DND-41 (cell line): ENCODE measurements around the gene ADAMTS9.

Experiments used
- ATAC-seq: fragments of 200-7000 bp; cut with Tn5 transposase; 3 replicates; pipeline ENCODE4 v1.9.1; 2021; ENCODE audit warnings: low read depth; ENCODE audit not compliant: insufficient read depth
- DNase-seq: peaks from one replicate; pipeline ENCODE4 v3.0.0-alpha.2; 2020
- H2AFZ ChIP-seq: 2 replicates; pipeline ENCODE4 v1.6.0; 2012; ENCODE audit warnings: low read depth, low read length
- H3K27ac ChIP-seq: 2 replicates; pipeline ENCODE4 v1.5.1; 2012; ENCODE audit warnings: low read length, inconsistent platforms
- H3K27me3 ChIP-seq: fragments of 200-600 bp; sonication (generic); 2 replicates; pipeline ENCODE4 v1.6.0; 2012; ENCODE audit warnings: low read length, mild to moderate bottlenecking, inconsistent platforms; ENCODE audit not compliant: insufficient read depth, poor library complexity
- H3K36me3 ChIP-seq: 2 replicates; pipeline ENCODE4 v1.5.1; 2012; ENCODE audit warnings: low read length, inconsistent platforms; ENCODE audit not compliant: insufficient read depth
- H3K4me1 ChIP-seq: 2 replicates; pipeline ENCODE4 v1.5.1; 2012; ENCODE audit warnings: mild to moderate bottlenecking, low read length; ENCODE audit not compliant: insufficient read depth
- H3K4me2 ChIP-seq: 2 replicates; pipeline ENCODE4 v1.6.0; 2012; ENCODE audit warnings: mild to moderate bottlenecking, moderate library complexity, low read length, inconsistent platforms; ENCODE audit not compliant: insufficient read depth
- H3K4me3 ChIP-seq, 2 experiments: fragments of 200-600 bp in 1 of 2; shearing (Covaris generic) in 1 of 2; 2 replicates each; pipeline ENCODE4 v1.5.1; 2012 to 2016; ENCODE audit warnings: inconsistent platforms in 2 of 2, low read length in 2 of 2, mild to moderate bottlenecking in 2 of 2, low read depth in 1 of 2, moderate library complexity in 1 of 2
- H3K79me2 ChIP-seq: 2 replicates; pipeline ENCODE4 v1.6.0; 2012; ENCODE audit warnings: low read length, inconsistent platforms; ENCODE audit not compliant: insufficient read depth
- H3K9ac ChIP-seq: 2 replicates; pipeline ENCODE4 v1.6.0; 2012; ENCODE audit warnings: low read depth, mild to moderate bottlenecking, inconsistent platforms, low read length, moderate library complexity
- H3K9me3 ChIP-seq: 2 replicates; pipeline ENCODE4 v1.5.1; 2012; ENCODE audit warnings: low read length, moderate library complexity, mild to moderate bottlenecking, inconsistent platforms; ENCODE audit not compliant: insufficient read depth, severe bottlenecking
- H4K20me1 ChIP-seq: 2 replicates; pipeline ENCODE4 v1.6.0; 2012; ENCODE audit warnings: low read length; ENCODE audit not compliant: insufficient read depth
- EZH2 ChIP-seq: IDR thresholded peaks from 3 replicates; pipeline ENCODE4 v1.6.1; 2012; ENCODE audit warnings: borderline replicate concordance, low read depth, mild to moderate bottlenecking, moderate library complexity, low read length, inconsistent platforms; ENCODE audit not compliant: severe bottlenecking
- TF ChIP-seq, protein P1 (sequence below): IDR thresholded peaks from 2 replicates; pipeline ENCODE4 v1.5.1; 2012; ENCODE audit warnings: borderline replicate concordance, low read length, moderate library complexity, mild to moderate bottlenecking; ENCODE audit not compliant: poor library complexity, severe bottlenecking; ENCODE audit errors: extremely low read depth

ADAMTS9 gene

DNA sequence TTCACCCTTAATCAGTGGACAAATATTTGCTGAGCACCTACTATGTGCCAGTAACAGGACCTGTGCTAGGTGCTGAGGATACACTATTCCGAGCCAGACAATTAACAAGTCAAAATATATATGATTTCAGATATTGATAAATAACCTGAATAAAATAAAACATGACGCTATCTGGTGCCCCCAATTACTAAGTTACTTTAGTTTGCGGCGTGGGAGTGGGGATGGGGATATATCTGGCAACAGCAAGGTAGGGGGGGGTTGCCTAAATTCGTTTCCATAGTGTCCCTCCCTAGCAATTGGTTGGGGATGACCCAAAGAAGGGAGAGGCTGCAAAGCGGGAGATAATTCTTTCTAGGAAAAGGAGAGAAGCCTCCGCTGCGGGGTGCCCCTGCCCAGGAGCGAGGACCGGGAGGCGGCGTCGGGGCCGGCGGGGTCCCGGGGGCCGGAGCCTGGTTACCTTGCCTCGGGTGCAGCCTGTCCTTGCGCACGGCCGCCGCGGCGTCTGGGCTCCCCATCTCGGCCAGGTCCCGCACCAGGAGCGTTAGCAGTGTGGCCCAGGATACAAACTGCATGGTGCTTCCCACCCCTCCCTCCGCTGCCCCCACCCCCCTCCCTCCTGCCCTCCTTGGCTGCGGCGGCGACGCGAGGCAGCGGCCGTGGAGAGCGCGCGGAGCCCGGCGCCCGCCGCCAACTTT lies 567 bp downstream of the ADAMTS9 start:
- H3K4me3 ChIP-seq = no peak overlapping the region
- ATAC-seq = no peak
- no peaks in the 10 kb centered on the region for H3K36me3 ChIP-seq

DNA sequence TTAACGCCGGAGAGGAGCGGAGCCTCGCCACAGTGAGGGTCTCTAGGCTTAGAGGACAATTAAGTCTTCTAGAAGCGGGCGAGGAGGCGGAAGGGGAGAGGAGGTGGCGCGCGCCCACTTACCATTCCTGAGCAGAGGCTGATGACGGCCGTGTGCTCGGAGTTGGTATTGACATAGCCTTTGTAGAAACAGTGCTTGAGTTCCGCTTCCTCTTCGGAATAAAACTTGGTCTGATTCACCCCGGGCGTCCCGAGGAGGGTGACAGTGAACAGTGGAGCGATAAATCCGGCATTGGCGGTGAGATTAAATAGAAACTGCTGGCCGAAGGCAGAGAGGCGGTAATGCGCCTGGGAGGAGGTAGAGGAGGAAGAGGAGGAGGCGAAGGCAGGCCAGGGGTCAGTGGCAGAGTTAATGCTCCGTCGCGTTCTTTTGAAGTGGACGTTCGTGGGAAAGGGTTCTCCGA lies 1.3 kb downstream of the ADAMTS9 start:
- TF ChIP-seq EZH2 = no peak
- DNase-seq (no peak), ATAC-seq (no peak)
- Histone ChIP-seq H3K79me2 (no peaks in the 10 kb centered on the region), H4K20me1 (no peaks in the 10 kb centered on the region), H3K9me3 (peaks cover 10% of the 10 kb centered on the region), H3K4me1 (no peaks in the 10 kb centered on the region), H3K4me2 (no peak overlapping the region), H3K4me3 (no peak overlapping the region), H3K27me3 (no peaks in the 10 kb centered on the region), H2AFZ (no peak overlapping the region), H3K27ac (no peak overlapping the region), H3K36me3 (no peaks in the 10 kb centered on the region), H3K9ac (no peak overlapping the region)

More for the DNA sequence above, 567 bp downstream of the ADAMTS9 start:
- no peak for TF ChIP-seq EZH2
- TF ChIP-seq, protein P1, sequence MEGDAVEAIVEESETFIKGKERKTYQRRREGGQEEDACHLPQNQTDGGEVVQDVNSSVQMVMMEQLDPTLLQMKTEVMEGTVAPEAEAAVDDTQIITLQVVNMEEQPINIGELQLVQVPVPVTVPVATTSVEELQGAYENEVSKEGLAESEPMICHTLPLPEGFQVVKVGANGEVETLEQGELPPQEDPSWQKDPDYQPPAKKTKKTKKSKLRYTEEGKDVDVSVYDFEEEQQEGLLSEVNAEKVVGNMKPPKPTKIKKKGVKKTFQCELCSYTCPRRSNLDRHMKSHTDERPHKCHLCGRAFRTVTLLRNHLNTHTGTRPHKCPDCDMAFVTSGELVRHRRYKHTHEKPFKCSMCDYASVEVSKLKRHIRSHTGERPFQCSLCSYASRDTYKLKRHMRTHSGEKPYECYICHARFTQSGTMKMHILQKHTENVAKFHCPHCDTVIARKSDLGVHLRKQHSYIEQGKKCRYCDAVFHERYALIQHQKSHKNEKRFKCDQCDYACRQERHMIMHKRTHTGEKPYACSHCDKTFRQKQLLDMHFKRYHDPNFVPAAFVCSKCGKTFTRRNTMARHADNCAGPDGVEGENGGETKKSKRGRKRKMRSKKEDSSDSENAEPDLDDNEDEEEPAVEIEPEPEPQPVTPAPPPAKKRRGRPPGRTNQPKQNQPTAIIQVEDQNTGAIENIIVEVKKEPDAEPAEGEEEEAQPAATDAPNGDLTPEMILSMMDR = no peak
- no peaks in the 10 kb centered on the region for H3K4me1 ChIP-seq
- H4K20me1 ChIP-seq = no peaks in the 10 kb centered on the region
- no peak overlapping the region for H3K9ac ChIP-seq
- no peak overlapping the region for H3K4me2 ChIP-seq
- H3K79me2 ChIP-seq = no peaks in the 10 kb centered on the region
- H2AFZ ChIP-seq = no peak overlapping the region
- no peak overlapping the region for H3K27ac ChIP-seq
- DNase-seq = no peak
- H3K9me3 ChIP-seq = peaks cover 10% of the 10 kb centered on the region
- H3K27me3 ChIP-seq = no peaks in the 10 kb centered on the region

DNA sequence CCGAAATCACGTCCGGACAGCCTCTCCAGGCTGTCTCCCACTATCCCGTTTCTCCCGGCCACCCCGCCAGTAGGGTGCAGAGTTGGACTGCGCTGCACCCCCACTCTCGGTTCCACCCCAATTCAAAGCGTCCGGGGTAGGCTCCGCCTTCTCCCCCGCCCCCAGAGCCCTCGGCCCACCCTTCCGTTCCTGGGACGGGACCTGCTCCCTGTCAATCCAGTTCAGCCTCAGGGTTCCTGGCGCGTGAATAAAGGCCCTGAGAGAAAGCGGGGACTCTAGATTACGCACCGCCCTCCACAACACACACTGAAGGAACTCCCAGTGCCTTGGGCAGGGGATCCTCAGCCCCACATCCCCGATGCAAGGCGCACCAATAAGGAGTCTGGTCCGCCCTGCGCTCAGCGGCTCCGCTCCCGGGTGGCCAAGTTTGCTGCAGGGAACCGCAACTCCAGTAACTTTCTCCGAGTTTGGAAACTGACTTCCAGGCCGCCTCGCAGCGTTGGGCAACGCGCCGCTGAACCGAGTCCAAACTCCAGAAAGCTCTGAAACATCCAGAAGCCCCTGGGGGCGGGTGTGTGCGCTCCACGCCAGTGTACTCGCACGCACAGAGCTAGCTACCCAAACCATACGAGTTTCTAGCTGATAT lies 1.9 kb downstream of the ADAMTS9 start:
- TF ChIP-seq, protein P1 = no peak
- TF ChIP-seq EZH2 = no peak
- H3K9ac ChIP-seq = no peak overlapping the region
- no peaks in the 10 kb centered on the region for H3K4me1 ChIP-seq
- no peak overlapping the region for H3K27ac ChIP-seq
- H3K9me3 ChIP-seq = peaks cover 10% of the 10 kb centered on the region
- H3K4me2 ChIP-seq = no peak overlapping the region
- H3K36me3 ChIP-seq = no peaks in the 10 kb centered on the region
- H3K27me3 ChIP-seq = no peaks in the 10 kb centered on the region
- DNase-seq (no peak), ATAC-seq (no peak)
- H4K20me1 ChIP-seq = no peaks in the 10 kb centered on the region
- no peak overlapping the region for H2AFZ ChIP-seq
- no peaks in the 10 kb centered on the region for H3K79me2 ChIP-seq
- H3K4me3 ChIP-seq = no peak overlapping the region

DNA sequence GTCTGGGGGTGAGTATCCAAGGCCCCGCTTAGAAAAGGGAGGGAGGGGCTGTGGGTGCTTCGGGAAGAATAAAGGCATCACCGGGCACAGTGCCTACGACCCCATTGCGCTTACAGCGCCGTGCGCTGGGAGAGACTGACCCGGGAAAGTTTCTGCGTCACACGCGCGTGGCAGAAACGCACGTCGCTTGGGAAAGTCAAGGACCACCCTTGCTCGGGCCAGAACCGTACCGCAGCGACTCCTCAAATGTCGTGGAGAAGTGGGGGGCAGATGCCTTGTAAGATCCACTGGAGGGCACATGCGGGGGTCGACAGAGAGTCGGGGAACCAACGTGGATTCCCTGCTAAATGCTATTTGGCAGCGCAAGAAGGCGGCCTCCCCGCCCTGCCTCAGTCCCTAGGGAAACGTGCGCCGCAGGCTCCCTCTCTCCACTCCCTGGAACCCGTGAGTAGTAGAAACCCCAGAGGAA lies 2.4 kb downstream of the ADAMTS9 start:
- ATAC-seq (no peak), DNase-seq (no peak)
- H3K36me3 ChIP-seq = no peaks in the 10 kb centered on the region
- no peak for TF ChIP-seq EZH2
- TF ChIP-seq, protein P1 = no peak
- no peaks in the 10 kb centered on the region for H3K27me3 ChIP-seq
- no peaks in the 10 kb centered on the region for H3K79me2 ChIP-seq
- no peaks in the 10 kb centered on the region for H4K20me1 ChIP-seq
- no peak overlapping the region for H3K4me3 ChIP-seq
- no peak overlapping the region for H3K4me2 ChIP-seq
- H3K9me3 ChIP-seq = peaks cover 10% of the 10 kb centered on the region
- H2AFZ ChIP-seq = no peak overlapping the region
- H3K9ac ChIP-seq = no peak overlapping the region
- no peaks in the 10 kb centered on the region for H3K4me1 ChIP-seq
- no peak overlapping the region for H3K27ac ChIP-seq
